HCT116 (cell line): ENCODE measurements around the gene CELA2B. TPM values are rescaled to one million over a fixed set of nuclear protein-coding genes. Genes with fewer than 3 reads are reported as not detected.

Source experiments
- ATAC-seq: fragments of 200-7000 bp; cut with Tn5 transposase; 2 replicates; pipeline ENCODE4 v1.9.1; 2020; ENCODE audit warnings: mild to moderate bottlenecking, moderate library complexity
- BruUV-seq: library from RNA; stranded (reverse); fragments of 400-500 nt; replicated peaks from 2 replicates; lab custom pipeline; 2021; lab: Mats Ljungman, UMichigan
- CTCF ChIA-PET: fragments of 300-600 bp; sonication (Branson Sonifier 250); formaldehyde crosslinking; loops from one replicate; lab custom pipeline; 2021; ENCODE audit warnings: antibody characterized with exemption; lab: Charles Lee
- POLR2A ChIA-PET: fragments of 300-600, 350-600 bp; sonication (Branson Sonifier 250); formaldehyde crosslinking; loops from one replicate; lab custom pipeline; 2021; ENCODE audit warnings: antibody characterized with exemption; lab: Charles Lee
- RAD21 ChIA-PET, 2 experiments: fragments of 300-600 bp; sonication (Branson Sonifier 250); formaldehyde crosslinking; loops; one replicate each; lab custom pipeline; 2023; ENCODE audit warnings: low total read pairs in 2 of 2; ENCODE audit not compliant: uncharacterized antibody in 2 of 2, unreplicated experiment in 2 of 2, low non-redundant PET in 1 of 2; lab: Charles Lee
- DNase-seq: peaks from one replicate; pipeline ENCODE4 v3.0.0-alpha.2; 2010; ENCODE audit warnings: low read depth, low spot score
- H2AFZ ChIP-seq: fragments of 200-600 bp; shearing (Covaris generic), sonication (generic); 2 replicates; pipeline ENCODE4 v1.6.1; 2017; ENCODE audit warnings: low read depth, mixed run types, mixed read lengths, antibody characterized with exemption, low read length; ENCODE audit not compliant: poor library complexity, severe bottlenecking
- H3K27ac ChIP-seq: 2 replicates; pipeline ENCODE4 v1.5.1; 2012; ENCODE audit warnings: low read depth, low read length
- H3K27me3 ChIP-seq: fragments of 200-600 bp; sonication (generic); 2 replicates; pipeline ENCODE4 v1.6.1; 2016; ENCODE audit warnings: mixed run types, low read length, mixed read lengths; ENCODE audit not compliant: insufficient read depth
- H3K36me3 ChIP-seq, 2 experiments: fragments of 200-500 bp in 1 of 2; fragments of 200-600 bp in 1 of 2; sonication (Bioruptor generic) in 1 of 2; sonication (generic) in 1 of 2; 2 replicates each; pipeline versions ENCODE4 v1.5.1 to v1.6.1; 2014 to 2016; ENCODE audit warnings: low read length in 2 of 2, inconsistent platforms in 1 of 2, mixed read lengths in 1 of 2, mixed run types in 1 of 2; ENCODE audit not compliant: insufficient read depth in 2 of 2, control insufficient read depth in 1 of 2
- H3K4me1 ChIP-seq, 2 experiments: fragments of 200-600 bp in 1 of 2; sonication (generic) in 1 of 2; 2 replicates each; pipeline versions ENCODE4 v1.5.1 to v1.6.1; 2012 to 2017; ENCODE audit warnings: low read length in 2 of 2, inconsistent platforms in 1 of 2, mild to moderate bottlenecking in 1 of 2, mixed read lengths in 1 of 2, mixed run types in 1 of 2, moderate library complexity in 1 of 2; ENCODE audit not compliant: insufficient read depth in 2 of 2, control insufficient read depth in 1 of 2
- H3K4me2 ChIP-seq: fragments of 200-600 bp; sonication (generic); 2 replicates; pipeline ENCODE4 v1.6.1; 2017; ENCODE audit warnings: mixed run types, low read length, mixed read lengths
- H3K4me3 ChIP-seq, 2 experiments: fragments of 200-600 bp in 1 of 2; sonication (generic) in 1 of 2; replicated peaks in 1 of 2; 2 replicates each; pipeline ENCODE4 v1.5.1; 2011 to 2016; ENCODE audit warnings: low read length in 2 of 2, control low read depth in 1 of 2, low read depth in 1 of 2, mild to moderate bottlenecking in 1 of 2, mixed read lengths in 1 of 2, mixed run types in 1 of 2
- H3K79me2 ChIP-seq: fragments of 200-600 bp; sonication (generic); 2 replicates; pipeline ENCODE4 v1.6.1; 2017; ENCODE audit warnings: mild to moderate bottlenecking, mixed run types, low read length, moderate library complexity, mixed read lengths; ENCODE audit not compliant: insufficient read depth
- H3K9ac ChIP-seq: fragments of 200-600 bp; sonication (generic); 2 replicates; pipeline ENCODE4 v1.6.1; 2016; ENCODE audit warnings: low read length, mixed read lengths
- H3K9me2 ChIP-seq: fragments of 200-600 bp; sonication (generic), shearing (Covaris generic); 2 replicates; pipeline ENCODE4 v1.6.1; 2017; ENCODE audit warnings: mixed run types, mild to moderate bottlenecking, moderate library complexity; ENCODE audit not compliant: insufficient read depth
- H3K9me3 ChIP-seq, 2 experiments: fragments of 200-500 bp in 1 of 2; fragments of 200-600 bp in 1 of 2; sonication (Bioruptor generic) in 1 of 2; sonication (generic) in 1 of 2; 2 replicates each; pipeline ENCODE4 v1.6.1; 2014 to 2017; ENCODE audit warnings: low read length in 2 of 2, mixed read lengths in 2 of 2, inconsistent platforms in 1 of 2, low read depth in 1 of 2, mild to moderate bottlenecking in 1 of 2, mixed run types in 1 of 2, moderate library complexity in 1 of 2; ENCODE audit not compliant: control insufficient read depth in 1 of 2, insufficient read depth in 1 of 2
- H4K20me1 ChIP-seq: fragments of 200-600 bp; sonication (generic), shearing (Covaris generic); 2 replicates; pipeline ENCODE4 v1.6.1; 2017; ENCODE audit warnings: mixed run types, mild to moderate bottlenecking, moderate library complexity; ENCODE audit not compliant: insufficient read depth
- ELF1 ChIP-seq: IDR thresholded peaks from 2 replicates; pipeline ENCODE4 v1.6.1; 2012; ENCODE audit warnings: low read depth, borderline replicate concordance
- EZH2phosphoT487 ChIP-seq: fragments of 200-600 bp; IDR thresholded peaks from 2 replicates; pipeline ENCODE4 v1.6.1; 2018; ENCODE audit warnings: antibody characterized with exemption, borderline replicate concordance
- RAD21 ChIP-seq: IDR thresholded peaks from 2 replicates; pipeline ENCODE4 v1.6.1; 2012; ENCODE audit warnings: low read depth, mild to moderate bottlenecking
- SIN3A ChIP-seq: IDR thresholded peaks from 2 replicates; pipeline ENCODE4 v1.6.1; 2012; ENCODE audit warnings: low read depth
- SP1 ChIP-seq: IDR thresholded peaks from 2 replicates; pipeline ENCODE4 v1.6.1; 2012; ENCODE audit warnings: low read depth
- SRF ChIP-seq: IDR thresholded peaks from 2 replicates; pipeline ENCODE4 v1.6.1; 2012; ENCODE audit warnings: low read depth
- TCF7L2 ChIP-seq: IDR thresholded peaks from 2 replicates; pipeline ENCODE4 v1.7.0; 2011; ENCODE audit warnings: borderline replicate concordance, inconsistent platforms; ENCODE audit not compliant: insufficient read depth, insufficient read length; ENCODE audit errors: extremely low read depth
- ZNF274 ChIP-seq: fragments of 200-500 bp; sonication (Bioruptor generic); IDR thresholded peaks from 2 replicates; pipeline ENCODE4 v1.6.1; 2014; ENCODE audit warnings: mild to moderate bottlenecking, low read depth, low read length, inconsistent platforms
- intact Hi-C: fragments of 100-400 bp; cut with micrococcal nuclease; formaldehyde crosslinking; loops from 2 replicates; pipeline ENCODE4 v1.10.0; 2022
- total RNA-seq: library from RNA; stranded (reverse); gene quantifications from one replicate; pipeline ENCODE4 v1.2.1, GENCODE V29; 2021; ENCODE audit not compliant: unreplicated experiment
- TF ChIP-seq, protein P1 (sequence below): IDR thresholded peaks from 2 replicates; pipeline ENCODE4 v1.6.1; 2011; ENCODE audit warnings: mild to moderate bottlenecking, low read length, moderate library complexity; ENCODE audit not compliant: insufficient replicate concordance; ENCODE audit errors: extremely low read depth
- TF ChIP-seq, protein P2 (sequence below): IDR thresholded peaks from 2 replicates; pipeline ENCODE4 v1.6.1; 2012
- TF ChIP-seq, protein P3 (sequence below), 3 experiments: fragments of 200-600 bp in 1 of 3; sonication (generic) in 1 of 3; IDR thresholded peaks in 2 of 3; conservative IDR thresholded peaks in 1 of 3; 2 replicates each; pipeline ENCODE4 v1.5.1; 2012 to 2017; ENCODE audit warnings: low read depth in 2 of 3, low read length in 2 of 3, antibody characterized with exemption in 1 of 3, borderline replicate concordance in 1 of 3, control low read depth in 1 of 3, mild to moderate bottlenecking in 1 of 3, mixed read lengths in 1 of 3, mixed run types in 1 of 3, moderate library complexity in 1 of 3; ENCODE audit not compliant: insufficient read depth in 1 of 3
- TF ChIP-seq, protein P4 (sequence below): IDR thresholded peaks from 2 replicates; pipeline ENCODE4 v1.6.1; 2012; ENCODE audit warnings: low read depth
- TF ChIP-seq, protein P5 (sequence below): IDR thresholded peaks from 2 replicates; pipeline ENCODE4 v1.6.1; 2012

The CELA2B gene
- total RNA-seq, 1 experiment from 2014 or later: not detected

DNA sequence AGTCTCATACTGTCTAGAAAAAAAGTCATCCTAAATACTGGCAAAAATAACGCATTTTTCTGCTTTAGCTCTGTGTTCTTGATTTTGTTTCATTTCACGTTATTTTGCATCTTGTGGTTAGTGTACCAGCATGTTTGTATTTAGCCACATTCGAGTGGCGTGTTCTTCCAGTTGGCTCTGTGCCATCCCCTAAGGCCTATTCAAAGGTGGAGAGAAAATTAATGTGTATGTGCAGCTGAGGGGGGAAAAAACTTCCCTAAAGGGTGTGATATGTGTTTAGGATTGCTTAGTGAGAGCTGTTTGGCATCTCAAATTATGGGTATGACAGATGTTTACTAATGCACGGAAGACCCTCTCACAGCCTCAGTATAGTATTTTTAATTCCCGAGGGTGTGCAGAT, 62.9 kb downstream of the CELA2B start:
- POLR2A ChIA-PET: no interaction called here
- 0 out of 2 replicates have a peak, but pooled peaks cover 3% of the 10 kb centered on the region for H4K20me1 ChIP-seq
- no TSS peak for BruUV-seq
- H3K9ac ChIP-seq: no peak overlapping the region
- no peak for ATAC-seq
- TF ChIP-seq SP1 (no peak), EZH2phosphoT487 (no peak), ZNF274 (no peak), ELF1 (no peak), TCF7L2 (no peak)
- TF ChIP-seq, protein P1, sequence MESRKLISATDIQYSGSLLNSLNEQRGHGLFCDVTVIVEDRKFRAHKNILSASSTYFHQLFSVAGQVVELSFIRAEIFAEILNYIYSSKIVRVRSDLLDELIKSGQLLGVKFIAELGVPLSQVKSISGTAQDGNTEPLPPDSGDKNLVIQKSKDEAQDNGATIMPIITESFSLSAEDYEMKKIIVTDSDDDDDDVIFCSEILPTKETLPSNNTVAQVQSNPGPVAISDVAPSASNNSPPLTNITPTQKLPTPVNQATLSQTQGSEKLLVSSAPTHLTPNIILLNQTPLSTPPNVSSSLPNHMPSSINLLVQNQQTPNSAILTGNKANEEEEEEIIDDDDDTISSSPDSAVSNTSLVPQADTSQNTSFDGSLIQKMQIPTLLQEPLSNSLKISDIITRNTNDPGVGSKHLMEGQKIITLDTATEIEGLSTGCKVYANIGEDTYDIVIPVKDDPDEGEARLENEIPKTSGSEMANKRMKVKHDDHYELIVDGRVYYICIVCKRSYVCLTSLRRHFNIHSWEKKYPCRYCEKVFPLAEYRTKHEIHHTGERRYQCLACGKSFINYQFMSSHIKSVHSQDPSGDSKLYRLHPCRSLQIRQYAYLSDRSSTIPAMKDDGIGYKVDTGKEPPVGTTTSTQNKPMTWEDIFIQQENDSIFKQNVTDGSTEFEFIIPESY: no peak
- TF ChIP-seq, protein P2, sequence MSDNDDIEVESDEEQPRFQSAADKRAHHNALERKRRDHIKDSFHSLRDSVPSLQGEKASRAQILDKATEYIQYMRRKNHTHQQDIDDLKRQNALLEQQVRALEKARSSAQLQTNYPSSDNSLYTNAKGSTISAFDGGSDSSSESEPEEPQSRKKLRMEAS: no peak
- TF ChIP-seq, all 23 proteins: peak for 0
- Histone ChIP-seq H3K4me1 (no peaks in the 10 kb centered on the region), H3K9me3 (no peaks in the 10 kb centered on the region), H3K4me2 (no peak overlapping the region), H3K9me2 (no peaks in the 10 kb centered on the region), H3K79me2 (no peaks in the 10 kb centered on the region), H3K27ac (no peak overlapping the region), H3K27me3 (no peaks in the 10 kb centered on the region), H3K36me3 (peaks cover 28% of the 10 kb centered on the region in 2 experiments; a peak in 3 of 4 replicates), H3K4me3 (no peak overlapping the region), H2AFZ (no peak overlapping the region)
- intact Hi-C loops: no loop called here
- ChIA-PET CTCF (no interaction called here), RAD21 (no interaction called here)
- no peak for DNase-seq

DNA sequence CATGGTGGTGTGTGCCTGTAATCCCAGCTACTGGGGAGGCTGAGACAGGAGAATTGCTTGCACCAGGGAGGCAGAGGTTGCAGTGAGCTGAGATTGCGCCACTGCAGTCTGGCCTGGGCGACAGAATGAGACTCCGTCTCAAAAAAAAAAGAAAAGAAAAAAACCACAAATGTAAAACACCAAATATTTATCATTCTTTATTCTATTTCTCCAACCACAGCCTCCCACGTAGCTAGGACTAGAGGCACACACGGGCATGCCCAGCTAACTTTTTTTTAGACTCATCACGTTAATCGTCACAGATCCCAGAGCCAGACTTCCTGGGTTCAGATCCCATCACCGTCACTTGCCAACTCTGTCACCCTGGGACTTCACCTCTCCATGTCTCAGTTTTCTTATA, 64.3 kb downstream of the CELA2B start:
- Histone ChIP-seq H4K20me1 (0 out of 2 replicates have a peak, but pooled peaks cover 3% of the 10 kb centered on the region), H3K36me3 (peaks cover 32 to 37% of the 10 kb centered on the region in 2 experiments; a peak in 3 of 4 replicates), H3K27ac (no peak overlapping the region), H3K9ac (no peak overlapping the region), H3K9me3 (no peaks in the 10 kb centered on the region), H3K4me3 (no peak overlapping the region), H3K9me2 (no peaks in the 10 kb centered on the region), H2AFZ (no peak overlapping the region), H3K4me1 (no peaks in the 10 kb centered on the region), H3K79me2 (no peaks in the 10 kb centered on the region), H3K27me3 (no peaks in the 10 kb centered on the region), H3K4me2 (no peak overlapping the region)
- ChIA-PET CTCF (no interaction called here), POLR2A (no interaction called here), RAD21 (no interaction called here)
- DNase-seq (no peak), ATAC-seq (no peak)
- BruUV-seq: no TSS peak
- intact Hi-C loops: no loop called here
- TF ChIP-seq, protein P3, sequence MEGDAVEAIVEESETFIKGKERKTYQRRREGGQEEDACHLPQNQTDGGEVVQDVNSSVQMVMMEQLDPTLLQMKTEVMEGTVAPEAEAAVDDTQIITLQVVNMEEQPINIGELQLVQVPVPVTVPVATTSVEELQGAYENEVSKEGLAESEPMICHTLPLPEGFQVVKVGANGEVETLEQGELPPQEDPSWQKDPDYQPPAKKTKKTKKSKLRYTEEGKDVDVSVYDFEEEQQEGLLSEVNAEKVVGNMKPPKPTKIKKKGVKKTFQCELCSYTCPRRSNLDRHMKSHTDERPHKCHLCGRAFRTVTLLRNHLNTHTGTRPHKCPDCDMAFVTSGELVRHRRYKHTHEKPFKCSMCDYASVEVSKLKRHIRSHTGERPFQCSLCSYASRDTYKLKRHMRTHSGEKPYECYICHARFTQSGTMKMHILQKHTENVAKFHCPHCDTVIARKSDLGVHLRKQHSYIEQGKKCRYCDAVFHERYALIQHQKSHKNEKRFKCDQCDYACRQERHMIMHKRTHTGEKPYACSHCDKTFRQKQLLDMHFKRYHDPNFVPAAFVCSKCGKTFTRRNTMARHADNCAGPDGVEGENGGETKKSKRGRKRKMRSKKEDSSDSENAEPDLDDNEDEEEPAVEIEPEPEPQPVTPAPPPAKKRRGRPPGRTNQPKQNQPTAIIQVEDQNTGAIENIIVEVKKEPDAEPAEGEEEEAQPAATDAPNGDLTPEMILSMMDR (IDR thresholded peaks at IDR 0.05 in 2 of 3, conservative IDR thresholded peaks at IDR 0.05 in 1 of 3; ENCODE audit: borderline replicate concordance in 1 of 3, insufficient read depth in 1 of 3, low read depth in 2 of 3, low read length in 2 of 3): no peak
- TF ChIP-seq SIN3A: no peak
- no peak for TF ChIP-seq SP1
- TF ChIP-seq, protein P4, sequence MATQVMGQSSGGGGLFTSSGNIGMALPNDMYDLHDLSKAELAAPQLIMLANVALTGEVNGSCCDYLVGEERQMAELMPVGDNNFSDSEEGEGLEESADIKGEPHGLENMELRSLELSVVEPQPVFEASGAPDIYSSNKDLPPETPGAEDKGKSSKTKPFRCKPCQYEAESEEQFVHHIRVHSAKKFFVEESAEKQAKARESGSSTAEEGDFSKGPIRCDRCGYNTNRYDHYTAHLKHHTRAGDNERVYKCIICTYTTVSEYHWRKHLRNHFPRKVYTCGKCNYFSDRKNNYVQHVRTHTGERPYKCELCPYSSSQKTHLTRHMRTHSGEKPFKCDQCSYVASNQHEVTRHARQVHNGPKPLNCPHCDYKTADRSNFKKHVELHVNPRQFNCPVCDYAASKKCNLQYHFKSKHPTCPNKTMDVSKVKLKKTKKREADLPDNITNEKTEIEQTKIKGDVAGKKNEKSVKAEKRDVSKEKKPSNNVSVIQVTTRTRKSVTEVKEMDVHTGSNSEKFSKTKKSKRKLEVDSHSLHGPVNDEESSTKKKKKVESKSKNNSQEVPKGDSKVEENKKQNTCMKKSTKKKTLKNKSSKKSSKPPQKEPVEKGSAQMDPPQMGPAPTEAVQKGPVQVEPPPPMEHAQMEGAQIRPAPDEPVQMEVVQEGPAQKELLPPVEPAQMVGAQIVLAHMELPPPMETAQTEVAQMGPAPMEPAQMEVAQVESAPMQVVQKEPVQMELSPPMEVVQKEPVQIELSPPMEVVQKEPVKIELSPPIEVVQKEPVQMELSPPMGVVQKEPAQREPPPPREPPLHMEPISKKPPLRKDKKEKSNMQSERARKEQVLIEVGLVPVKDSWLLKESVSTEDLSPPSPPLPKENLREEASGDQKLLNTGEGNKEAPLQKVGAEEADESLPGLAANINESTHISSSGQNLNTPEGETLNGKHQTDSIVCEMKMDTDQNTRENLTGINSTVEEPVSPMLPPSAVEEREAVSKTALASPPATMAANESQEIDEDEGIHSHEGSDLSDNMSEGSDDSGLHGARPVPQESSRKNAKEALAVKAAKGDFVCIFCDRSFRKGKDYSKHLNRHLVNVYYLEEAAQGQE: no peak
- TF ChIP-seq RAD21: no peak
- TF ChIP-seq, protein P5, sequence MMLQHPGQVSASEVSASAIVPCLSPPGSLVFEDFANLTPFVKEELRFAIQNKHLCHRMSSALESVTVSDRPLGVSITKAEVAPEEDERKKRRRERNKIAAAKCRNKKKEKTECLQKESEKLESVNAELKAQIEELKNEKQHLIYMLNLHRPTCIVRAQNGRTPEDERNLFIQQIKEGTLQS: no peak
- TF ChIP-seq SRF: no peak
